GDM1 (cell line): ENCODE measurements around the gene COX7C.

ENCODE experiments used
- DNase-seq: peaks from one replicate; lab custom pipeline; 2025; lab: John Stamatoyannopoulos, UW

Gene COX7C

DNA sequence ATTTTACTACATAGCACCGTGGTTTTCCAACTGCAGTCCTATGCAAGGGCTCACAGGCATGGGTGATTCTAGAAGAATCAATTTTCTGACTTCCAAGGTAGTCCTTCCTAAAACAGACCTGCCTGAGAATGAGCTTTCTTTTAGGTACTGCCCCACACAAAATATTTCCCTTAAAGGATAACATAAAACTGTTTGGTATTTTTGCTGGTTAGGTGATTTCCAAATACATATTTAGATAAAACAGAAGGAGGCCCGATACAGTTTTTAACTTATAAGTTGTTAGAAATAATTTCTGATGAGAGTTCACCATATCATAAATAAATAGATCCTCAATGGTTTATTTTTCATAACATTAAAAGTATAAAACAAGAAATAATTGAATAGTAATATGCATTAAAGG is 46.4 kb downstream of the COX7C start:
- no peak for DNase-seq

GRCh38 chr5:86665984-86666760 is 48.4 kb downstream of the COX7C start:
- no peak for DNase-seq

DNA sequence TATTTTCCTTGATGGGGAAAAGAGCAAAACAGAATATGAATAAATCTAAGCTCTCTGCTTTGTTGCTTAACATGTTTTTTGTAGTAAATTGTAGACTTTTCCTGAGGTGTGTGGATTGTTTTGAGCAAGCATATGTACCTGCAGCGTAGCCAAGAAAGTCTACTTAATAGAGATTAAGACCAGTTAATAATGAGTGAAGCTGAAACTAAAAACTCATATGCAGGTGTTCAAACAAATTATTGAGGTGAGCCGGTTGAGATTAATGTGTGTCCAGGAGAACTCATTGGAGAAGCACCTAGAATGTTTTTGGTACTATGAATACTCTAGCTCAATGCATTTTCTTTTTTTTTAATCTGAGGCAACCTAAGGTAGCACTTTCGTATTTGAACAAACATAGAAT is 49.2 kb downstream of the COX7C start:
- no peak for DNase-seq
